Inflammatory macrophage treated with lipopolysaccharide for 4 hours (primary cell): ENCODE results near the gene AHRR.
A peak's percentile ranks its signal among the peaks of the same experiment; 100 is the strongest.
"Not testable (repeated sequence)": the region's sequence is repeated elsewhere in the genome, so short reads cannot be mapped to it uniquely, and the experiment has no call there.

Experiments
- DNase-seq: peaks from one replicate; pipeline ENCODE4 v3.0.0-alpha.2; 2020

The AHRR gene

GRCh38 chr5:464446-464842, 142.9 kb downstream of the AHRR start:
- DNase-seq = no peak

- no peak for DNase-seq
Measured at GRCh38 chr5:464843-465590, 143.5 kb downstream of the AHRR start.

GRCh38 chr5:465591-466403, 144.3 kb downstream of the AHRR start:
- no peak for DNase-seq

GRCh38 chr5:466661-467310, 145.3 kb downstream of the AHRR start:
- no peak for DNase-seq

GRCh38 chr5:468401-468800, 146.9 kb downstream of the AHRR start:
- DNase-seq = no peak

- DNase-seq = no peak
Measured at GRCh38 chr5:469752-470483, 148.4 kb downstream of the AHRR start.

- DNase-seq = no peak
Measured at GRCh38 chr5:470961-471749, 149.6 kb downstream of the AHRR start.

GRCh38 chr5:471750-472058, 150.2 kb downstream of the AHRR start:
- peak; percentile 33 for DNase-seq

GRCh38 chr5:472076-472655, 150.7 kb downstream of the AHRR start:
- no peak for DNase-seq

GRCh38 chr5:472656-473550, 151.4 kb downstream of the AHRR start:
- DNase-seq = peak; percentile 89

- DNase-seq = peak; percentile 9
Measured at GRCh38 chr5:473551-474192, 152.2 kb downstream of the AHRR start.

GRCh38 chr5:474232-474839, 152.8 kb downstream of the AHRR start:
- not testable (repeated sequence) for DNase-seq

GRCh38 chr5:474840-475661, 153.5 kb downstream of the AHRR start:
- DNase-seq = no peak

- no peak for DNase-seq
Measured at GRCh38 chr5:475704-476101, 154.2 kb downstream of the AHRR start.

GRCh38 chr5:476102-476813, 154.7 kb downstream of the AHRR start:
- no peak for DNase-seq

GRCh38 chr5:476814-477175, 155.3 kb downstream of the AHRR start:
- DNase-seq = no peak

GRCh38 chr5:477247-477646, 155.7 kb downstream of the AHRR start:
- DNase-seq = no peak

GRCh38 chr5:477871-478270, 156.4 kb downstream of the AHRR start:
- no peak for DNase-seq
